SH-SY5Y (cell line): Measurements from ENCODE around the gene SURF4.

ENCODE experiments used
- GATA2 ChIP-seq: IDR thresholded peaks from 2 replicates; pipeline ENCODE4 v1.6.1; 2011; ENCODE audit warnings: mild to moderate bottlenecking, low read depth, low read length
- GATA3 ChIP-seq: IDR thresholded peaks from 2 replicates; pipeline ENCODE4 v1.6.1; 2011; ENCODE audit warnings: low read depth, mild to moderate bottlenecking, low read length, moderate library complexity

DNA sequence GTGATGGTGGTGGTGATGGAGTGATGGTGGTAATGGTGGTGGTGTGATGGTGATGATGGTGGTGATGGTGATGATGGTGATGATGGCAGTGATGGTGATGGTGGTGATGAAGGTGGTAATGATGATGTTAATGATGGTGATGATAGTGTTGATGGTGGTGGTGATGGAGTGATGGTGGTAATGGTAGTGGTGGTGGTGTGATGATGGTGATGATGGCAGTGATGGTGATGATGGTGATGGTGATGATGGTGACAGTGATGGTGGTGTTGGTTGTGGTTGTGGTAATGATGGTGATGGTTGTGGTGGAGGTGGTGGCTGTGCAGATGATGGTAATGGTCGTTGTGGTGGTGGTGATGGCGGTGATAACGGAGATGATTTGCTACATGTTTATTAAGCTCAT, 7.6 kb upstream of the SURF4 start:
- TF ChIP-seq GATA3 (no peak), GATA2 (no peak)
